Liver (tissue), 3 donors: ENCODE data around the gene CCNK.

ENCODE experiments used
- EGR1 ChIP-seq, 2 donors: IDR thresholded peaks; 2 replicates each; pipeline ENCODE4 v1.6.1; 2016 to 2018; ENCODE audit warnings: antibody characterized with exemption in 2 of 2, low read depth in 2 of 2
- FOXA1 ChIP-seq: IDR thresholded peaks from 2 replicates; pipeline ENCODE4 v1.6.1; 2016; ENCODE audit warnings: antibody characterized with exemption
- GABPA ChIP-seq, 2 donors: IDR thresholded peaks in 1 of 2; conservative IDR thresholded peaks in 1 of 2; 2 replicates each; pipeline ENCODE4 v1.6.1; 2016; ENCODE audit warnings: antibody characterized with exemption in 2 of 2, mild to moderate bottlenecking in 1 of 2, moderate library complexity in 1 of 2
- HNF4G ChIP-seq: IDR thresholded peaks from 2 replicates; pipeline ENCODE4 v1.6.1; 2016; ENCODE audit warnings: antibody characterized with exemption
- JUND ChIP-seq, 2 donors: IDR thresholded peaks; 2 replicates each; pipeline ENCODE4 v1.6.1; 2016; ENCODE audit warnings: antibody characterized with exemption in 2 of 2
- MAX ChIP-seq: IDR thresholded peaks from 2 replicates; pipeline ENCODE4 v1.6.1; 2016; ENCODE audit warnings: antibody characterized with exemption
- RAD21 ChIP-seq, 2 donors: IDR thresholded peaks; 2 replicates each; pipeline ENCODE4 v1.6.1; 2016; ENCODE audit warnings: antibody characterized with exemption in 2 of 2, mild to moderate bottlenecking in 2 of 2
- REST ChIP-seq: IDR thresholded peaks from 2 replicates; pipeline ENCODE4 v1.6.1; 2016; ENCODE audit warnings: antibody characterized with exemption, mild to moderate bottlenecking
- SP1 ChIP-seq: IDR thresholded peaks from 2 replicates; pipeline ENCODE4 v1.6.1; 2018; ENCODE audit warnings: antibody characterized with exemption, mild to moderate bottlenecking
- TAF1 ChIP-seq: conservative IDR thresholded peaks from 2 replicates; pipeline ENCODE4 v1.6.1; 2016; ENCODE audit warnings: antibody characterized with exemption, mild to moderate bottlenecking
- YY1 ChIP-seq: IDR thresholded peaks from 2 replicates; pipeline ENCODE4 v1.6.1; 2016; ENCODE audit warnings: antibody characterized with exemption, mild to moderate bottlenecking
- TF ChIP-seq, protein P1 (sequence below): fragments of 150-350 bp; IDR thresholded peaks from 2 replicates; pipeline ENCODE4 v1.5.1; 2017; ENCODE audit warnings: improper control_type of control experiment, low read depth, low read length; ENCODE audit not compliant: missing input control
- TF ChIP-seq, protein P2 (sequence below): IDR thresholded peaks from 2 replicates; pipeline ENCODE4 v1.6.1; 2016; ENCODE audit warnings: antibody characterized with exemption
- TF ChIP-seq, protein P3 (sequence below): IDR thresholded peaks from 2 replicates; pipeline ENCODE4 v1.6.1; 2016; ENCODE audit warnings: antibody characterized with exemption
- donor health status: healthy.
- donor health status: healthy.

- TF ChIP-seq, protein P1, sequence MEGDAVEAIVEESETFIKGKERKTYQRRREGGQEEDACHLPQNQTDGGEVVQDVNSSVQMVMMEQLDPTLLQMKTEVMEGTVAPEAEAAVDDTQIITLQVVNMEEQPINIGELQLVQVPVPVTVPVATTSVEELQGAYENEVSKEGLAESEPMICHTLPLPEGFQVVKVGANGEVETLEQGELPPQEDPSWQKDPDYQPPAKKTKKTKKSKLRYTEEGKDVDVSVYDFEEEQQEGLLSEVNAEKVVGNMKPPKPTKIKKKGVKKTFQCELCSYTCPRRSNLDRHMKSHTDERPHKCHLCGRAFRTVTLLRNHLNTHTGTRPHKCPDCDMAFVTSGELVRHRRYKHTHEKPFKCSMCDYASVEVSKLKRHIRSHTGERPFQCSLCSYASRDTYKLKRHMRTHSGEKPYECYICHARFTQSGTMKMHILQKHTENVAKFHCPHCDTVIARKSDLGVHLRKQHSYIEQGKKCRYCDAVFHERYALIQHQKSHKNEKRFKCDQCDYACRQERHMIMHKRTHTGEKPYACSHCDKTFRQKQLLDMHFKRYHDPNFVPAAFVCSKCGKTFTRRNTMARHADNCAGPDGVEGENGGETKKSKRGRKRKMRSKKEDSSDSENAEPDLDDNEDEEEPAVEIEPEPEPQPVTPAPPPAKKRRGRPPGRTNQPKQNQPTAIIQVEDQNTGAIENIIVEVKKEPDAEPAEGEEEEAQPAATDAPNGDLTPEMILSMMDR = no peak
- no peak for TF ChIP-seq TAF1
- no peak for TF ChIP-seq REST
- TF ChIP-seq JUND (IDR thresholded peaks at IDR 0.05) = no peak
- TF ChIP-seq SP1 = no peak
- TF ChIP-seq, protein P2, sequence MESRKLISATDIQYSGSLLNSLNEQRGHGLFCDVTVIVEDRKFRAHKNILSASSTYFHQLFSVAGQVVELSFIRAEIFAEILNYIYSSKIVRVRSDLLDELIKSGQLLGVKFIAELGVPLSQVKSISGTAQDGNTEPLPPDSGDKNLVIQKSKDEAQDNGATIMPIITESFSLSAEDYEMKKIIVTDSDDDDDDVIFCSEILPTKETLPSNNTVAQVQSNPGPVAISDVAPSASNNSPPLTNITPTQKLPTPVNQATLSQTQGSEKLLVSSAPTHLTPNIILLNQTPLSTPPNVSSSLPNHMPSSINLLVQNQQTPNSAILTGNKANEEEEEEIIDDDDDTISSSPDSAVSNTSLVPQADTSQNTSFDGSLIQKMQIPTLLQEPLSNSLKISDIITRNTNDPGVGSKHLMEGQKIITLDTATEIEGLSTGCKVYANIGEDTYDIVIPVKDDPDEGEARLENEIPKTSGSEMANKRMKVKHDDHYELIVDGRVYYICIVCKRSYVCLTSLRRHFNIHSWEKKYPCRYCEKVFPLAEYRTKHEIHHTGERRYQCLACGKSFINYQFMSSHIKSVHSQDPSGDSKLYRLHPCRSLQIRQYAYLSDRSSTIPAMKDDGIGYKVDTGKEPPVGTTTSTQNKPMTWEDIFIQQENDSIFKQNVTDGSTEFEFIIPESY = no peak
- TF ChIP-seq YY1 = no peak
- TF ChIP-seq, protein P3, sequence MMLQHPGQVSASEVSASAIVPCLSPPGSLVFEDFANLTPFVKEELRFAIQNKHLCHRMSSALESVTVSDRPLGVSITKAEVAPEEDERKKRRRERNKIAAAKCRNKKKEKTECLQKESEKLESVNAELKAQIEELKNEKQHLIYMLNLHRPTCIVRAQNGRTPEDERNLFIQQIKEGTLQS = no peak
- no peak for TF ChIP-seq FOXA1
- no peak for TF ChIP-seq EGR1 (IDR thresholded peaks at IDR 0.05; ENCODE audit: low read depth in 2 of 2)
- no peak for TF ChIP-seq MAX
- TF ChIP-seq HNF4G = no peak
- TF ChIP-seq RAD21 (IDR thresholded peaks at IDR 0.05) = no peak
- TF ChIP-seq GABPA (IDR thresholded peaks at IDR 0.05 in 1 of 2, conservative IDR thresholded peaks at IDR 0.05 in 1 of 2) = no peak
Measured at GRCh38 chr14:99523704-99524055, 42.5 kb downstream of the CCNK start.
